HG03378 (cell line): Measurements from ENCODE around the gene KCNA10.

ENCODE experiments used
- ATAC-seq: cut with Tn5 transposase; IDR thresholded peaks from one replicate; pipeline ENCODE4 v1.9.1; 2021; ENCODE audit warnings: mild to moderate bottlenecking, moderate library complexity; ENCODE audit not compliant: unreplicated experiment

KCNA10 gene

GRCh38 chr1:110519125-110519810 is at the start of gene KCNA10:
Gene KCNA10, minus strand, starts transcription at chr1:110519175. Its CDS starts 388 bp downstream, at chr1:110518787.
- ATAC-seq, result no peak

- no peak for ATAC-seq
Observed at GRCh38 chr1:110566836-110567235, 47.9 kb upstream of the KCNA10 start.

DNA sequence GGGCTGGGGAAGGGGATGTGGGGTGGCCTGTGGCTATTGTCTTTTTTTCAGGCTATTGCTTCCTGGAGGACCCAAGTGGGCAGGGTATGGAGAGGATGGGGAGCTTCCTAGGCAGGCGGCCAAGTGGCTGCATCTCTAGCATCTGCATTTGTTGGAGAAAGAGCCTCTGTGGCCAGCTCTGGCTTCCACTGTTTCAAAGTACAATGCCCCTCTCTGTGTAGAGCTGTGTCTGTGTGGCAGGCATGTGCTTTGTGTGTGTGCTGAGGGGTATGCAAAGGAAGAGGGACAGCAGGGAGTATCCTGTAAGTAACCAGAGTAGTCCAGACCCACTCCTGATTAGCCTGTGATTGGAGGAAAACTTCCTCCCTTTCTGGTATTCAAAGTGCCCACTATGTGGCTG is 46.6 kb upstream of the KCNA10 start:
- ATAC-seq, result no peak

GRCh38 chr1:110563089-110563488 is 44.1 kb upstream of the KCNA10 start:
- no peak for ATAC-seq

DNA sequence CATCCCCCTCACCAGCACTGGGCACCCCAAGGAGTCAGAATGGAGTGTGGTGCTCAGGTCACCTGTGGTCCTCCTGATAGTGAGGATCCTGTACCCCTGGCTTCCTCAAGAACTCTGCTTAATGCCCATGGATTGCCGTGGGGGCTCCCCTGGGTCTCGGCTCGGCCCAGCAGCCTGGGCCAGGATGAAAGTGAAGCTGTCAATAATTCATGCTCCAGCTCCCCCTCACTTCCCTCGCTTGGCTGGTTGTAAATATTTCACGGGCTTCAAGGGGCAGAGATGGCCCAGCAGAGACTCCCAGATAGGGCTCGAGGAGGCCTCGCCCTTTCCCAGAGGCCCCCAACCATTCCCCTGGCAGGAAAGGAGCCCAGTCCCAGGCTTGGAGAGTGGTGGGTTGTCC is 42.6 kb upstream of the KCNA10 start:
- ATAC-seq, result no peak

GRCh38 chr1:110559157-110559556 is 40.2 kb upstream of the KCNA10 start:
- no peak for ATAC-seq

- ATAC-seq, result no peak
Observed at GRCh38 chr1:110557481-110557880, 38.5 kb upstream of the KCNA10 start.

DNA sequence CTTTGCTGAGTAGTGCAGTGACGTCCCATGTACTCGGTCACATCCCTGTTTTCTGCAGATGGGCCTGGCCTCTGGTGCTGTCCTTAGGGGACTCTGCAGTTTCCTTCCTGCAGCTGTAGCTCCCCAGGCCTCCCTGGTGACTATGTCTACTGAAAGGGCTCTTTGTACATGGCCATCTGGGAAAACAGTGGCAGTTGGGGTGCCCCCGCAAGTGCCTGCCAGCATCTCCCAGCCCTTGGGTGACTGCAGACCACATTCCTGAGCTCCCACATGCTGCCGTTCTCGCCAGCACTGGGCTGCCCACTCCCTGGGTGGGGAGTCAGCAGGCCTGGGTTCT is 37.5 kb upstream of the KCNA10 start:
- no peak for ATAC-seq

- ATAC-seq, result no peak
Observed at GRCh38 chr1:110555807-110556470, 37.0 kb upstream of the KCNA10 start.

DNA sequence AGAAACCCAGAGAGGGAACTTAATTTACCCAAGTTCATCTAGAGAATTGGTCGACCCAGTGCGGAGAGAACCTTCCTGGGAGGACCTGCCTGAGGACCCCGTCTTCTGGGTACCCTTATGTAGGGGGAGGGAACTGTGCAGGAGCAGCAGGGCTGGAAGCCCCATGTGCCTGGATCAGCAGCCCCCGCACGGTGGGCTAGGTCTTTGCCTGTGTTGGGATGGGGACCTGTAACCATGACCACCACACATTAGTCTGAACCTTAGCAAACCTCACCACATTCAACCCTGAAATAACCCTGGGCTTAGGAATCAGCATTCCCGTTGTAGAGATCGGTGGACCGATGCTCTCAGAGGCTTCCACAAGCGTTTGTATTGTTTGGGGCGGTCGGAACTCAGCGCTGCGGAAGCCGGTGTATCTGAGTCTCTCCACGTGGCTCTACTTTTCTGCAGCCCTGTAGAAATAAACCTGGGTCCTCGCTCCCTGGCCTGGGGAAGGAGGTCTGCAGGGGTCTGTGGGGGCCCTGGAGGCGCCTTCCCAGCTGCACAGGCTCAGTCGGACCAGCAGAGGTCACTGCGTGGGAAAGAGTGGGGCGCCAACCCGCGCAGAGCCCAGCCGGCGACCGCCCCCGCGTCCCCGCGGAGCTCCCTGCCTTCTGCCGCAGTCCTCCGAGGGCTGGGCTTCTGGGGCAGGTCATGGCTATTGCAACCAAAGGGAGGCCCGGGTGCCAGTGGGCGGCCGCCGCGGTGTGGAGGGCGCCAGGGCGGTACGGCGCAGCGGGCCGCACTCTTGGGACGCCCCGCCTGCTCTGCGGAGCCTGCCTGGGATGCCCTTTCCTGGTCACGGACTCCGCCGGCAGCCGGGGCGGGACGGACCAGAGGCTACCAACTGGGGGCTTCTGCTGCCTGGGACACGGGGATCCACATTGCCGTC is 36.2 kb upstream of the KCNA10 start:
- no peak for ATAC-seq

DNA sequence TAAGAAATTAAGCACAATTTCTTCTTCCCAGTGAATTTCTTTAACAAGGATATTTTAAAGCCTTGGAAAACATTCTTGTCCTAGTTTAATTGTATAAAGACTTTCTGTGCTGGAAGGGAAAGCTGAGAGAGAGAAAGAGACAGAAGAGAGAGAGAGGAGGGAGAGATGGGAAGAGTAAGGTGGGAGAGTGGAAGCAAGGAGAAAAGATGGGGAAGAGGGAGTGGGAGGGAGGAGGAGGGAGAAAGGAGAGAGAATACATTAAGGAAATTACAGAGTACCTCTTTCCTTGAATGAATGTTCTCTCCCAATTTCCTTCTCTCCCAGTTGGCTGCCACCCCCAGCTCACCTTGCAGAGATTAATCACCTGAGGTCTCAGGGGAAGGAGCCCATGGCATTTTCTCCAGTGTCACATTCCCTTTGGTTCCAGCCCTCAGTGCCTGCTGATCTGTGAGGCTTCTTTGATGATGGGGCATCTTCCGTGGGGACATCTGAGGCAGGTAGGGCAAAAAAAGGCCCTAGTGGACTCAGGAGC is 32.4 kb upstream of the KCNA10 start:
- no peak for ATAC-seq

DNA sequence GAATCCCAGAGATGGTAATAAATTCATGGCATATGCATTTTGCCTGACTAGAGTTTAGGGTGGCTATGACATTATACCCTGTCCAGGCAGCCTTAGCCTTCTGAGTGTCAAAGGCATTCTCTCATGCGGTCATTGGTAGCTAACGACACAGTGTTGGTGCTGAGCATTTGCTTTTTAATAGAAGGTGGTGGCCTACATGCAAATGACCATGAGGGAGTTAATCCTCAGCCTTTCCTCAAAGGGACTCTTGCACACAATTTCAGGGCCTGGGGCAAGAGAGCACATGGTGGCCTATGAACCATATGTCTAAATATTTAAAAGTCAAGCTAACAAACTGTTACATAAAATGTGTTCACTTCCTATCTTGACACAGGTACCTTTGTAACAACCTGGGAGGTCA is 30.9 kb upstream of the KCNA10 start:
- no peak for ATAC-seq

DNA sequence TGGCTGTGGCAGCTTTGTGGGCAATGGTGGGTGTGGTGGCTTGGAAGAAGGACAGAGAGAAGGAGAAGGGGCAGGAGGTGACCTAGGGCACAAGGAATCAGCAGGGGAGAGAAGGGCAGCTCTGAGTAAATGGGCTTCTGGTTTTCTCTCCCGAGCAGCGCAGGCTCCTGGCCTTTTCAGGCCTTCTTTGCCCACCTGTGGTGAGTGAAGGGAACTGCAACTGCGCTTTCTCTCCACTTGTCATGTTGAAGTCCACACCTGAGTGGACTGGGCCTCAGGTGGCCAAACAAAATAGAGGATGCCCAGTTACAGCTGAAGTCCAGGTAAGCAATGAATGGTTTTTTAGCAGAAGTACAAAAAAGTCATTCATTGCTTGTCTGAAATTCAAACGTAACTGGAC is 29.4 kb upstream of the KCNA10 start:
- ATAC-seq, result no peak

DNA sequence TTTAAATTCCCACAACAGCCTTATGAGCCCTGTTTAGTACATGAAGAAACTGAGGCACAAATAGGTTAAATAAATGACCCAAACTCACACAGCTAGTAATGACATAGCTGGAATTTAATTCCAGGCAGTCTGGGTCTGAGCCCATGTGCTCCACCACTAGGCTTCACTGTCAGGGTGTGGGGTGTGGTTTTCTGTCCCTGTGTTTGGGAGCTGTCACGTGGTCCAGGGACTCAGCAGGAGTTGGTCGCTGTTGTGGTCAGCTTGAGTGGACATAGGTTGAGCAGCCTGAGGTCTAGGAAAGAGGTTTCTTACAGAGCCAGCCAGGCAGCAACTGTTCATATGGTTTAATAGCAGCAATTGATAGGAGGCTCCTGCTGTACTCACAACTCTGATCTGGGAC is 28.0 kb upstream of the KCNA10 start:
- no peak for ATAC-seq

- no peak for ATAC-seq
Observed at GRCh38 chr1:110545492-110545891, 26.5 kb upstream of the KCNA10 start.

GRCh38 chr1:110544753-110545152 is 25.8 kb upstream of the KCNA10 start:
- no peak for ATAC-seq

- ATAC-seq, result no peak
Observed at GRCh38 chr1:110542725-110543124, 23.8 kb upstream of the KCNA10 start.

DNA sequence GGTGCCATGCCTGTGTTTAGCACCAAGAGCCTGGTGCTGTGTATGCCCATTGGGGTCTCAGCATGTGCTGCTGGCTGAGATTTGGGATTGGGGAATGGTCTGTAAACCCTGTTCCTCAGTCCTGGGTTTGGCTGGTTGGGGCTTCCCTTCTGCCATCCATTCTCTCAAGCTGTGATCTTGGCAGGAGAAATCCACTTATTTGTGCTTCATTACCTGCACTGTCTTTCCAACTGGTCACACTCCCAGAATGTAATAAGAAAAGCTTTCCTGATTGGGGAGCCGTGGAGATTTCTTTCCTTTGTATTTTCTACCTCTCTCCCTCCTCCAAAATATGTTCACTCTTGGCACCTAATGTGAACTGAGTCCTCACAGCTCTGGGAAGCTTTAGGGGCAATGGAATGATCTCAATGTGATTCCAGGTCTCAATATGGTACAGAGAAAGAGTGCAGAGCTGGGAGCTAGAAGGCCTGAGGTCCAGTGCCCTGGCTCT is 23.0 kb upstream of the KCNA10 start:
- ATAC-seq, result no peak

DNA sequence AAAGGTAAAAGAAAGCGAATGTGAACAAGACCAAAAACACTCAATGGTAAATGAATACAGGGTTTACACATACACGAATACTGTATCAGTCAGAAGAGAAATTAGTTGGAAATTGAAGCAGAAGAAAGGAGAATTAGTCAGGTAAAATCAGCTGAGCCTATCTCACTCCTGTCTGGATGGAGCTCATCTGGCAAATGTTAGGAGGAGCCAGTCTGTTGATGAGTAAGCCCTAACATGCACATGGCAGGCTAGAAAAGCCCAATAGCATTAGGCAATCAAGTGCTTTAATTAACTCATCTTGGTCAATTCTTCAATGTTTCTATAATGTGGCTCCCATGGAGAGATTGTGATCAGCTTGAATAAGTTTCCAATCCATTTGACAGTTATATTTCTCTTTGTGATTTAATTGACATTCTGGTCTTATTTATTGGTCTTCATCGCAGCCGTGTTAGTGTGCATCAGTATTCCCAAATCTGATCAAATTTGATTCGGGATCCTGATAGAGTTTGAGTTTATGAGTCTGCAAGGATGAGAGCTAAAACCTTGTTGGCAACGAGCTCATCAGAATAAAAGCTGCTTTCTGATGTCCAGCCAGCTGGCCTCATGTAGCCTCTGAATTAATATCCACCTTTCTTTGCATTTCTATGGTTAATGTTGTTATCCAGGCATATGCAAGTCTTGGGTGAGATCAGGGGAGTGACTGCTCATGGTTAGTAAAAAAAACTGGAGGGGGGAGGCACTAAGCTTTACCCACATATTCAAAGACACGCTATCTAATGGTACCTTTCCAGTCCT is 22.1 kb upstream of the KCNA10 start:
- ATAC-seq, result no peak

GRCh38 chr1:110538921-110539320 is 19.9 kb upstream of the KCNA10 start:
- no peak for ATAC-seq

DNA sequence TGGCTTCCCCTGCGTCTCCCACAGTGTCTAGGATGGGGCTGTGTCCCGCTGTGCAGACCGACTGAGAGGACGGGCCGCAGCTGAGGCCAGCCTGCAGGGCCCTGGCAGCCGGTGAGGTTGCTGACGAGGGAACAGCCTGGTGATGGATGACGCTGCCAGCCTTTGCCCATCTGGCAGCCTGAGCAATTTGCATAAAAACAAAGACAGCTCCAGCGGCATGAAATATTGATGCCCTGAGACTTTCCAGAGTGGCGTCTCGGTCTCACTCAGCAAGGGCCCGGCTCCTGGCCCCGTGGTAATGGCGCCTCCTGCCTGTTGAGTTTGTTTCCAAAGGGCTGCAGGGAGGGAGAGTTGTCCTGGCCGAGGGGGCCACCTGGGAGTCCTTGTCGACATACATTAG is 19.1 kb upstream of the KCNA10 start:
- no peak for ATAC-seq
